Medulla oblongata (tissue), 1 donor: Measurements from ENCODE around the gene C2CD3.
A peak's percentile ranks its signal among the peaks of the same experiment; 100 is the strongest.
"Not testable (repeated sequence)": the region's sequence is repeated elsewhere in the genome, so short reads cannot be mapped to it uniquely, and the experiment has no call there.

Experiments used
- DNase-seq: peaks from one replicate; pipeline ENCODE4 v3.0.0-alpha.2; 2015; ENCODE audit errors: extremely low spot score

The C2CD3 gene

GRCh38 chr11:74162681-74163467 is 7.9 kb downstream of the C2CD3 start:
- no peak for DNase-seq

GRCh38 chr11:74159642-74160041 is 11.2 kb downstream of the C2CD3 start:
- no peak for DNase-seq

GRCh38 chr11:74157169-74157568 is 13.6 kb downstream of the C2CD3 start:
- no peak for DNase-seq

- no peak for DNase-seq
Observed at GRCh38 chr11:74154620-74155281, 16.1 kb downstream of the C2CD3 start.

GRCh38 chr11:74153224-74153623 is 17.6 kb downstream of the C2CD3 start:
- no peak for DNase-seq

- no peak for DNase-seq
Observed at GRCh38 chr11:74147199-74147929, 23.4 kb downstream of the C2CD3 start.

GRCh38 chr11:74144592-74144991 is 26.2 kb downstream of the C2CD3 start:
- DNase-seq: no peak

GRCh38 chr11:74142624-74143023 is 28.2 kb downstream of the C2CD3 start:
- no peak for DNase-seq

GRCh38 chr11:74141908-74142307 is 28.9 kb downstream of the C2CD3 start:
- DNase-seq: no peak

GRCh38 chr11:74141241-74141695 is 29.5 kb downstream of the C2CD3 start:
- peak; percentile 9 for DNase-seq

GRCh38 chr11:74139919-74140431 is 30.8 kb downstream of the C2CD3 start:
- DNase-seq: not testable (repeated sequence)

- DNase-seq: no peak
Observed at GRCh38 chr11:74139151-74139918, 31.5 kb downstream of the C2CD3 start.

- DNase-seq: peak; percentile 67
Observed at GRCh38 chr11:74138572-74138971, 32.2 kb downstream of the C2CD3 start.

GRCh38 chr11:74138021-74138420 is 32.8 kb downstream of the C2CD3 start:
- DNase-seq: peak; percentile 3

- DNase-seq: no peak
Observed at GRCh38 chr11:74135127-74135840, 35.5 kb downstream of the C2CD3 start.

- DNase-seq: no peak
Observed at GRCh38 chr11:74134661-74135060, 36.1 kb downstream of the C2CD3 start.

GRCh38 chr11:74133436-74133835 is 37.4 kb downstream of the C2CD3 start:
- no peak for DNase-seq

GRCh38 chr11:74132833-74133232 is 38.0 kb downstream of the C2CD3 start:
- no peak for DNase-seq

- DNase-seq: not testable (repeated sequence)
Observed at GRCh38 chr11:74129121-74129520, 41.7 kb downstream of the C2CD3 start.

- no peak for DNase-seq
Observed at GRCh38 chr11:74123008-74123448, 47.8 kb downstream of the C2CD3 start.

GRCh38 chr11:74121804-74122203 is 49.0 kb downstream of the C2CD3 start:
- DNase-seq: no peak
